ENCODE measurements around the gene STARD4. TPM values are rescaled to one million over a fixed set of nuclear protein-coding genes. Genes with fewer than 3 reads are reported as not detected.
A peak's percentile ranks its signal among the peaks of the same experiment; 100 is the strongest.

Gene STARD4, protein sequence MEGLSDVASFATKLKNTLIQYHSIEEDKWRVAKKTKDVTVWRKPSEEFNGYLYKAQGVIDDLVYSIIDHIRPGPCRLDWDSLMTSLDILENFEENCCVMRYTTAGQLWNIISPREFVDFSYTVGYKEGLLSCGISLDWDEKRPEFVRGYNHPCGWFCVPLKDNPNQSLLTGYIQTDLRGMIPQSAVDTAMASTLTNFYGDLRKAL
- 10 to 100 TPM in 3 of 4 donors, 1 to 10 TPM in 1; 8.6 to 35.6 (median 18.9) TPM for total RNA-seq

GRCh38 chr5:111512375-111513130, at the start of gene STARD4:
TSS of gene STARD4 (minus strand) at chr5:111512535. CDS start at chr5:111507433, 5,102 bp downstream.
- no peaks in the 10 kb centered on the region for H3K9me3 ChIP-seq
- H3K4me3 ChIP-seq: peak within 1 kb of the TSS; percentile 74 to 96 (median 90)
- H3K27me3 ChIP-seq: no peaks in the 10 kb centered on the region
- TF ChIP-seq POLR2A (IDR thresholded peaks at IDR 0.05): peak in 3 of 4 donors; percentile 24 to 89 (median 72)
- TF ChIP-seq CTCF (IDR thresholded peaks at IDR 0.05): peak in 1 of 6 experiments; percentile 2
- H3K27ac ChIP-seq: peak within 1 kb of the TSS; percentile 88 to 94 (median 92)
- peaks cover 0 to 38% (median 11%) of the 10 kb centered on the region in 3 donors for H3K4me1 ChIP-seq
- intact Hi-C loops (cut with DNase I): no loop called here
- 0% methylated on average over 9 to 19 of the region's 41 CpGs for WGBS, 2 donors
- H3K36me3 ChIP-seq: no peaks in the 10 kb centered on the region
- peak; percentile 47 for DNase-seq

GRCh38 chr5:111559680-111560079, 47.3 kb upstream of the STARD4 start:
- Histone ChIP-seq H3K27ac (no peak overlapping the region), H3K36me3 (no peaks in the 10 kb centered on the region), H3K4me1 (no peaks in the 10 kb centered on the region), H3K27me3 (no peaks in the 10 kb centered on the region), H3K4me3 (no peak overlapping the region), H3K9me3 (no peaks in the 10 kb centered on the region)
- no peak for DNase-seq
- no peak for TF ChIP-seq CTCF (IDR thresholded peaks at IDR 0.05)
- TF ChIP-seq POLR2A (IDR thresholded peaks at IDR 0.05): no peak
- intact Hi-C loops (cut with DNase I): no loop called here

- H3K36me3 ChIP-seq: no peaks in the 10 kb centered on the region
- H3K9me3 ChIP-seq: no peaks in the 10 kb centered on the region
- H3K4me1 ChIP-seq: no peaks in the 10 kb centered on the region
- DNase-seq: no peak
- intact Hi-C loops (cut with DNase I): no loop called here
- no peak overlapping the region for H3K27ac ChIP-seq
- no peak overlapping the region for H3K4me3 ChIP-seq
- no peaks in the 10 kb centered on the region for H3K27me3 ChIP-seq
- 79 to 88% methylated on average over 1 of the region's 1 CpG for WGBS, 2 donors
- no peak for TF ChIP-seq CTCF (IDR thresholded peaks at IDR 0.05)
- TF ChIP-seq POLR2A (IDR thresholded peaks at IDR 0.05): no peak
Measured at GRCh38 chr5:111557686-111558085, 45.4 kb upstream of the STARD4 start.

DNA sequence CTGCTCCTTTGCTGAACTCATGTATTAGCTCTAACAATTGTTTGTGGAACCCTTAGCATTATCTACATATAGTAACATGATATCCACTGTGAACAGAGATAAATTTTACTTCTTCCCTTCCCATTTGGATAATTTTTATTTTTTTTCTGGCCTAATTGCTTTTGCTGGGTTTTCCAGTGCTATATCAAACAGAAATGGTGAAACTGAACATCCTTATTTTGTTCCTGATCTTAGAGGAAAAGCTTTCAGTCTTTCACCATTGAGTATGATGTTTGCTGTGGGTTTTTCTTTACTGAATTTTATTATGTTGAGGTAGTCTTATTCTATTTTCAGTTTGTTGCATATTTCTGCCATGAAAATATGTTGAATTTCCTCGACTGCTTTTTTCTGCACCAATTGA, 44.8 kb upstream of the STARD4 start:
- WGBS, 2 donors: 70 to 79% methylated on average over 1 of the region's 1 CpG

More for the DNA sequence above, 44.8 kb upstream of the STARD4 start:
- no peaks in the 10 kb centered on the region for H3K27me3 ChIP-seq
- intact Hi-C loops (cut with DNase I): no loop called here
- TF ChIP-seq POLR2A (IDR thresholded peaks at IDR 0.05) (no peak), CTCF (IDR thresholded peaks at IDR 0.05) (no peak)
- no peaks in the 10 kb centered on the region for H3K36me3 ChIP-seq
- H3K4me3 ChIP-seq: no peak overlapping the region
- H3K27ac ChIP-seq: no peak overlapping the region
- H3K9me3 ChIP-seq: no peaks in the 10 kb centered on the region
- no peaks in the 10 kb centered on the region for H3K4me1 ChIP-seq
- DNase-seq: no peak

All from esophagus squamous epithelium (tissue), 5 donors.